GM04504 (cell line): ENCODE data around the gene SUOX.
"Not testable (repeated sequence)": the region's sequence is repeated elsewhere in the genome, so short reads cannot be mapped to it uniquely, and the experiment has no call there.

Experiments
- DNase-seq: peaks from one replicate; pipeline ENCODE4 v3.0.0-alpha.2; 2012; ENCODE audit warnings: low read depth

Gene SUOX

GRCh38 chr12:55983232-55983842 lies 13.7 kb upstream of the SUOX start:
- no peak for DNase-seq

GRCh38 chr12:55984861-55985260 lies 12.2 kb upstream of the SUOX start:
- no peak for DNase-seq

DNA sequence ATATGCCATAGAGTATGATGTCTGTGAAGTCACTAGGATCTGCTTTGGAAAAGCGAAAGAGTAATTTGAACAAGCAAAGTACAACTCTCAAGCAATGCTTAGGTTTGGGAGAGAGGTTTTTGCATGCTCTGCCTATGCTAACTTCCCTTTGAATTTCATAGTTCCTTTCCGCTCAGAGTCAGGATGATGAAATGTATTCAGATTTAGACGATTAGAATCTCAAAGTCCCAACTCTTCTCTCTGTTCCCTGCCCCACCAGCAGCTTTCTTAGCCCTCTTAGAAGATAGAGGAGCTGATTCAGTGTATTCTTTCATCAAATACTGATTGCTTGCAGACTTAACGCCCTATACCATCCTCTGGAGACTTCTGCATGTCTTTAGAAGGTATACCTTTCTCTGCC lies 11.7 kb upstream of the SUOX start:
- DNase-seq: no peak

- DNase-seq: not testable (repeated sequence)
Observed at GRCh38 chr12:55985976-55986375, 11.1 kb upstream of the SUOX start.

GRCh38 chr12:55991110-55991509 lies 6.0 kb upstream of the SUOX start:
- no peak for DNase-seq

GRCh38 chr12:55993230-55993853 lies 3.7 kb upstream of the SUOX start:
- DNase-seq: no peak

GRCh38 chr12:55995366-55995765 lies 1.7 kb upstream of the SUOX start:
- DNase-seq: no peak

DNA sequence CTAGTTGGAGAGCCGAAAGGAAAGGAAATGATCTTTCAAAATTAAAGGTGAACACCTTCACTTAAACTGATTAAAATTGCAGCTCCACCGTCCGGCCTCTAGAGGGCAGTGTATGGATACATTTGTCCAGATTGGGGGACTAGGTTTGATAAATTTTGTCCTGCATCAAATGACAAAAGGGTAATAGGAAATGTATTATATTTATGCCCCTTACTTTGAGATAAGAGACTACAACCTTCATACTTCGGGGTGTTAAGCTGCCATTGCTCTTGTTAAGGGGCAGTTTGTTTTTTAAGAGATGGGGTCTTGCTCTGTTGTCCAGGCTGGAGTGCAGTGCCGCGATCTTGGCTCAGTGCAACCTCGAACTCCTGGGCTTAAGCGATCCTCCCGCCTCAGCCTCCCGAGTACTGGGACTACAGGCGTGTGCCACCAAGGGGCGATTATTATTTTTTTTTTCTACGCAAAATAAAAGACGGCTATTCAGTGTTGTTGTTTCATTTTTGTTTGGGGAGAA lies 818 bp upstream of the SUOX start:
- DNase-seq: peak; percentile 28

DNA sequence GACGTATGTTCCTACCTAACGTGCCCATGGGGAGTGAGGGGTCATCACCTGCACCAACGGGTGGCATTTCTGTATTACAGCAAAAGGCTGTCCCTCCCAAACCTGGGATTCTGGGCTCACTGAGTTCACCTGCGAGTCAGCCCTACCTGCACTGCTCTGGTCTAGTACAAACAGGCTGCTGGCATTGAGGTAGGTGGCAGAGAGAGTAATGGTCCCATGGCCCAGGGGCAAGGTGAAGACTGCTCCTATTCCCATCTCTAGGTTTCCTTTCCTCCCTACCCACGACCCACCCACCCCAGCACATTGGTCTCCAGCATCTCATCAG lies 421 bp downstream of the SUOX start:
- DNase-seq: no peak

- DNase-seq: not testable (repeated sequence)
Observed at GRCh38 chr12:55999522-55999921, 2.4 kb downstream of the SUOX start.

- DNase-seq: not testable (repeated sequence)
Observed at GRCh38 chr12:55999999-56000540, 3.0 kb downstream of the SUOX start.

GRCh38 chr12:56001487-56002100 lies 4.5 kb downstream of the SUOX start:
- DNase-seq: no peak

GRCh38 chr12:56003376-56003775 lies 6.3 kb downstream of the SUOX start:
- DNase-seq: not testable (repeated sequence)

- no peak for DNase-seq
Observed at GRCh38 chr12:56004211-56004610, 7.1 kb downstream of the SUOX start.

GRCh38 chr12:56007564-56008559 lies 10.8 kb downstream of the SUOX start:
- DNase-seq: no peak

DNA sequence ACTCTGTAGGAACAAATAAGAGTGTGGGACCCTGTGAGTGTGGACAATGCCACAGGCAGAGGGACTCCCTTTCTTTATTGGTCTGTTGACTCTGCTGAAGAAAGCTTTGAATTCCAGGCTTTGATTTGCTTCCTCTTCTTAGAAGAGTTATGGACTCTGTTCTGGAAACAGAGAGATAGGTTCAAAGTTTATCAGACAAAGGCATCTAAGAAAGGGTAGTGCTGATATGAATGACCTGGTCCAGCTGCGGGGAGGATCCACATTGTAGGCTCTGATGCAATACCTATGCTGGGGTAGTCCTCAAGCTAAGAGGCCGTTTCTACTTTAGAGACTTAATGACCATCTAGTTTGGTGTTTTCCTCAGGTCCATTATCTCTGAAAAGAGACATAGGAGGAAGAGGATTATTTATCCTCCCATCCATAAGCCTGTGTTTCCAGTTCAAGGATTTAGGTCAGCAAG lies 13.1 kb downstream of the SUOX start:
- DNase-seq: no peak

- no peak for DNase-seq
Observed at GRCh38 chr12:56011509-56012090, 14.5 kb downstream of the SUOX start.

DNA sequence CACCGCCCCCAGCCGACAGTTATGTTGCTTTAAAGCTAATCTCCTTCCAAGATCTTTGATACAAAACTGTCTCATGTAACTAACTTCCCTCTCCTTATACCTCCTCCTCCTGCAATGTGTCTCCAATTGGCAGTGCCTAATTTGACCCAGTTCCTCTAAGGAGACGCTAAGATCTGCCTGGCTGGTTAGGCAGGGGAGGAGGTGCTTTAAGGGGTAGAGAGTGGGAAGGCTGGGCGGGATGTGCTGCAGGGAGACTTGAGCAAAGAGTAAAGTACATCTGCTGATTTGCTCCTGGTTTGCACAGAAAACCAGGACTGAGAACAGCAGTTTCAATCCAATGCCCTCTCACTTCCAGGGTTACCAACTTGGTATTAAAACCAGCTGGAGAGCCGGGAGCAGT lies 16.4 kb downstream of the SUOX start:
- no peak for DNase-seq

DNA sequence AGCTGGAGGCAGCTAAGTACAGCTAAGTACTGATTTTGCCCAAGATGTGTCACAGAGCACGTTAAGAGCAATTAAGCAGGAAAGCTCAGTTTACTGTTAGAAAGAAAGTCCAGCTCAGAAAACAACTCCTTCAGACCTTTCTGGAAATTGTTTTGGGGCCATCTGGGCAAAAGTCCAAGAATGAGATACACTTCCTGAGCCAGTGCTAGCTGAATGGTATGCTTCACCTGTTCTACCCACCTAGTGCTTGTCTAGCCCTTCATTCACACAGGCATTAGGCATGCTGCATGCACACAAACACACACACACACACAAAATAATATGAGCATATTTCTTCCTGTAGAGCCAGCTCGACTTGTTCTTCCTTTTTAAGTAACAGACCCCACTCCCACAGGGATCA lies 17.1 kb downstream of the SUOX start:
- no peak for DNase-seq

DNA sequence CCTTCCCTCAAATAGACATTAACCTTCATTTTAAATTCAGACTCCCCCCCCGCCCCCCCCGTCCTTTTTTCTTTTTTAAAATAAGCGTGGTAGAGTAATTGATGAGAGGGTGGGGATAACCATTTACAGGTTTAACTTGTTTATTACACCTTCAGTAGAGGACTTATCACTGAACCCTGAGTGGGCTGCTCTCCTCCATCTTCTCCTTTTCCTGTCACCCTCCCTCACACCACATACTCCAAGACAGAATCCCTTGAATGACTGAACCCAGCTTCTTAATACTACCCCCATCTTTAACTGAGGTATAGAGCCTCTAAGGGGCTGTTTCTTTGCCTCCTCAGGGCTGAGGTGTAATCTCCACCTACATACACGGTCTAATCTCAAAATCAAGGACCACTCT lies 20.1 kb downstream of the SUOX start:
- no peak for DNase-seq

GRCh38 chr12:56018356-56018755 lies 21.3 kb downstream of the SUOX start:
- no peak for DNase-seq
